Measurements from ENCODE around the gene TIPIN.
A peak's percentile ranks its signal among the peaks of the same experiment; 100 is the strongest.

GRCh38 chr15:66293419-66294156 is 62.9 kb downstream of the TIPIN start, which contains the start of gene DIS3L:
- TF ChIP-seq CTCF (IDR thresholded peaks at IDR 0.05) (no peak), POLR2A (IDR thresholded peaks at IDR 0.05) (peak in 1 of 2 donors; percentile 57)
